ENCODE measurements around the gene TMEM248.

DNA sequence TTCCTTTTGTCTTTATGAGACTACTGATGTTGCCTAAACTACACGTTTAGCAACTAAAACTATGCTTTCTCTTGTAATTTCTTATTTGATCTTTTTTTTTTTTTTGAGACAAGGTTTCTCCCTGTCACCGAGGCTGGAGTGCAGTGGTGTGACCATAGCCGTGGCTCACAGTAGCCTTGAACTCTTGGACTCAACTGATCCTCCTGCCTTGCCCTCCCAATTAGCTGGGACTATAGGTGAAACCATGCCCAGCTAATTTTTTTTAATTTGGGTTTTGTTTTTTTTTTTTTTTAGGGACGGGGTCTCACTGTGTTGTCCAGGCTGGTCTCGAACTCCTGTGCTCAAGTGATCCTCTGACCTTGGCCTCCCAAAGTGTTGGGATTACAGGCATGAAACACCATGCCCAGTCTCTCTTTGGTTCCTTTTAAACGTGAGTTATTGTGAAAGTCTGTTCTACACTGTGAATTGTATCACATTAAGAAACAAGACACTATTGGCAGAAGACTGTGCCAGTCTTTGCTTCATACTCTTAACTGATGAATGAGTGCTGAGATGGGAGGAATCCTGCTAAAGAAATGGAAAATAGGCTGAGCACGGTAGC, 6.4 kb downstream of the TMEM248 start:
- TF ChIP-seq, protein P1, sequence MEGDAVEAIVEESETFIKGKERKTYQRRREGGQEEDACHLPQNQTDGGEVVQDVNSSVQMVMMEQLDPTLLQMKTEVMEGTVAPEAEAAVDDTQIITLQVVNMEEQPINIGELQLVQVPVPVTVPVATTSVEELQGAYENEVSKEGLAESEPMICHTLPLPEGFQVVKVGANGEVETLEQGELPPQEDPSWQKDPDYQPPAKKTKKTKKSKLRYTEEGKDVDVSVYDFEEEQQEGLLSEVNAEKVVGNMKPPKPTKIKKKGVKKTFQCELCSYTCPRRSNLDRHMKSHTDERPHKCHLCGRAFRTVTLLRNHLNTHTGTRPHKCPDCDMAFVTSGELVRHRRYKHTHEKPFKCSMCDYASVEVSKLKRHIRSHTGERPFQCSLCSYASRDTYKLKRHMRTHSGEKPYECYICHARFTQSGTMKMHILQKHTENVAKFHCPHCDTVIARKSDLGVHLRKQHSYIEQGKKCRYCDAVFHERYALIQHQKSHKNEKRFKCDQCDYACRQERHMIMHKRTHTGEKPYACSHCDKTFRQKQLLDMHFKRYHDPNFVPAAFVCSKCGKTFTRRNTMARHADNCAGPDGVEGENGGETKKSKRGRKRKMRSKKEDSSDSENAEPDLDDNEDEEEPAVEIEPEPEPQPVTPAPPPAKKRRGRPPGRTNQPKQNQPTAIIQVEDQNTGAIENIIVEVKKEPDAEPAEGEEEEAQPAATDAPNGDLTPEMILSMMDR (IDR thresholded peaks at IDR 0.05 in 4 of 5, conservative IDR thresholded peaks at IDR 0.05 in 1 of 5): no peak
- TF ChIP-seq POLR2A (IDR thresholded peaks at IDR 0.05): no peak
